ENCODE results near the gene BPIFB4.

BPIFB4 gene

GRCh38 chr20:33062105-33062824 lies 17.2 kb upstream of the BPIFB4 start:
- no peak for DNase-seq

GRCh38 chr20:33062825-33063149 lies 16.7 kb upstream of the BPIFB4 start:
- DNase-seq, result no peak

GRCh38 chr20:33063271-33063670 lies 16.2 kb upstream of the BPIFB4 start:
- no peak for DNase-seq

GRCh38 chr20:33064572-33065287 lies 14.7 kb upstream of the BPIFB4 start:
- no peak for DNase-seq

- DNase-seq, result no peak
These were observed 13.7 kb upstream of the BPIFB4 start for GRCh38 chr20:33065785-33066184.

- no peak for DNase-seq
These were observed 11.6 kb upstream of the BPIFB4 start for GRCh38 chr20:33067806-33068205.

- DNase-seq, result no peak
These were observed 11.0 kb upstream of the BPIFB4 start for GRCh38 chr20:33068251-33068939.

- no peak for DNase-seq
These were observed 9.8 kb upstream of the BPIFB4 start for GRCh38 chr20:33069673-33070072.

GRCh38 chr20:33070111-33071053 lies 9.1 kb upstream of the BPIFB4 start:
- DNase-seq, result no peak

GRCh38 chr20:33071198-33071597 lies 8.2 kb upstream of the BPIFB4 start:
- no peak for DNase-seq

- no peak for DNase-seq
These were observed 7.1 kb upstream of the BPIFB4 start for GRCh38 chr20:33072362-33072761.

GRCh38 chr20:33072813-33073212 lies 6.6 kb upstream of the BPIFB4 start:
- DNase-seq, result no peak

- DNase-seq, result no peak
These were observed 4.8 kb upstream of the BPIFB4 start for GRCh38 chr20:33074675-33075074.

GRCh38 chr20:33075281-33075680 lies 4.2 kb upstream of the BPIFB4 start:
- no peak for DNase-seq

GRCh38 chr20:33076662-33077372 lies 2.6 kb upstream of the BPIFB4 start:
- no peak for DNase-seq

- no peak for DNase-seq
These were observed 2.1 kb downstream of the BPIFB4 start for GRCh38 chr20:33081411-33082154.

- DNase-seq, result no peak
These were observed 3.1 kb downstream of the BPIFB4 start for GRCh38 chr20:33082546-33082945.

GRCh38 chr20:33083544-33084340 lies 4.3 kb downstream of the BPIFB4 start:
- DNase-seq, result no peak

- DNase-seq, result no peak
These were observed 5.3 kb downstream of the BPIFB4 start for GRCh38 chr20:33084722-33085121.

GRCh38 chr20:33086052-33086722 lies 6.7 kb downstream of the BPIFB4 start:
- no peak for DNase-seq
